Fibroblast of lung (primary cell): Measurements from ENCODE around the gene C21orf91.

Experiments
- CTCF ChIP-seq, 2 donors: IDR thresholded peaks in 1 of 2; conservative IDR thresholded peaks in 1 of 2; 1 replicate in 1 of 2; 2 replicates in 1 of 2; pipeline ENCODE4 v1.5.1; 2011 to 2012; ENCODE audit warnings: low read length in 2 of 2, control low read depth in 1 of 2, inconsistent platforms in 1 of 2, low read depth in 1 of 2, mild to moderate bottlenecking in 1 of 2
- EZH2 ChIP-seq: IDR thresholded peaks from 2 replicates; pipeline ENCODE4 v1.5.1; 2012; ENCODE audit warnings: low read length, control low read depth, mild to moderate bottlenecking; ENCODE audit errors: missing control alignments

- TF ChIP-seq CTCF (conservative IDR thresholded peaks at IDR 0.05 in 1 of 2, IDR thresholded peaks at IDR 0.05 in 1 of 2; ENCODE audit: low read depth in 1 of 2, low read length in 2 of 2) (no peak), EZH2 (no peak)
These were observed 34.4 kb downstream of the C21orf91 start for GRCh38 chr21:17784604-17785402.
